ENCODE results near the gene MED25. TPM values are rescaled to one million over a fixed set of nuclear protein-coding genes. Genes with fewer than 3 reads are reported as not detected.

MED25 gene
- total RNA-seq, 4 donors from 2014 or later, result 14.4 to 32.2 (median 19.6) TPM

GRCh38 chr19:49802836-49803528, 15.1 kb upstream of the MED25 start:
- no peak for TF ChIP-seq CTCF (IDR thresholded peaks at IDR 0.05)
- no peak for DNase-seq (ENCODE audit: low spot score)
- no peak for ATAC-seq (ENCODE audit: low FRiP score)

GRCh38 chr19:49803529-49803856, 14.6 kb upstream of the MED25 start:
- DNase-seq (ENCODE audit: low spot score) (no peak), ATAC-seq (ENCODE audit: low FRiP score) (no peak)
- TF ChIP-seq CTCF (IDR thresholded peaks at IDR 0.05), result no peak

- DNase-seq (ENCODE audit: low spot score) (no peak), ATAC-seq (ENCODE audit: low FRiP score) (no peak)
- no peak for TF ChIP-seq CTCF (IDR thresholded peaks at IDR 0.05)
Measured at GRCh38 chr19:49805822-49806619, 12.1 kb upstream of the MED25 start.

GRCh38 chr19:49806620-49806959, 11.5 kb upstream of the MED25 start:
- DNase-seq (ENCODE audit: low spot score) (no peak), ATAC-seq (ENCODE audit: low FRiP score) (no peak)
- no peak for TF ChIP-seq CTCF (IDR thresholded peaks at IDR 0.05)

GRCh38 chr19:49807058-49807903, 10.8 kb upstream of the MED25 start:
- ATAC-seq (ENCODE audit: low FRiP score), result no peak
- TF ChIP-seq CTCF (IDR thresholded peaks at IDR 0.05), result no peak
- no peak for DNase-seq (ENCODE audit: low spot score)

- no peak for ATAC-seq (ENCODE audit: low FRiP score)
- TF ChIP-seq CTCF (IDR thresholded peaks at IDR 0.05), result no peak
- DNase-seq (ENCODE audit: low spot score), result no peak
Measured at GRCh38 chr19:49807904-49808675, 10.0 kb upstream of the MED25 start.

All from omental fat pad (tissue), 4 donors.